H1 (cell line): ENCODE measurements around the gene ACTN4. TPM values are rescaled to one million over a fixed set of nuclear protein-coding genes. Genes with fewer than 3 reads are reported as not detected.
A peak's percentile ranks its signal among the peaks of the same experiment; 100 is the strongest.

Experiments used
- CTCF ChIA-PET: fragments of 300-600 bp; sonication (Branson Sonifier 250); formaldehyde crosslinking; loops from one replicate; lab custom pipeline; 2021; ENCODE audit not compliant: partially characterized antibody; lab: Charles Lee
- POLR2A ChIA-PET: fragments of 300-600 bp; sonication (Branson Sonifier 250); formaldehyde crosslinking; loops from one replicate; lab custom pipeline; 2021; ENCODE audit warnings: inconsistent platforms; ENCODE audit not compliant: partially characterized antibody; lab: Charles Lee
- DNase-seq, 2 experiments: peaks; one replicate each; pipeline versions ENCODE4 v3.0.0 to v3.0.0-alpha.2; 2010 to 2022; ENCODE audit warnings: low spot score in 2 of 2, low read depth in 1 of 2, mixed read lengths in 1 of 2
- FAIRE-seq: peaks from 2 replicates; lab custom pipeline; 2011; peaks lifted over from hg19 to GRCh38; lab: Jason Lieb, UNC
- H2AFZ ChIP-seq: 2 replicates; pipeline ENCODE4 v1.8.1; 2012; ENCODE audit warnings: low read length, inconsistent platforms
- H2AK5ac ChIP-seq: 2 replicates; pipeline ENCODE4 v1.6.1; 2013; ENCODE audit warnings: low read depth, low read length
- H2BK120ac ChIP-seq: replicated peaks from 2 replicates; pipeline ENCODE3; 2013; ENCODE audit warnings: low read depth, low read length, inconsistent platforms
- H2BK12ac ChIP-seq: 2 replicates; pipeline ENCODE4 v1.6.1; 2013; ENCODE audit warnings: low read depth, low read length
- H2BK15ac ChIP-seq: 2 replicates; pipeline ENCODE4 v1.6.1; 2013; ENCODE audit warnings: low read length
- H2BK20ac ChIP-seq: 2 replicates; pipeline ENCODE4 v1.6.1; 2013; ENCODE audit warnings: low read length
- H2BK5ac ChIP-seq: 2 replicates; pipeline ENCODE4 v1.6.1; 2013; ENCODE audit warnings: low read depth, low read length
- H3K14ac ChIP-seq: 2 replicates; pipeline ENCODE4 v1.6.1; 2013; ENCODE audit warnings: inconsistent platforms; ENCODE audit not compliant: insufficient read length
- H3K18ac ChIP-seq: 2 replicates; pipeline ENCODE4 v1.6.1; 2013; ENCODE audit warnings: low read length; ENCODE audit errors: extremely low read depth
- H3K23ac ChIP-seq: 2 replicates; pipeline ENCODE4 v1.6.1; 2013; ENCODE audit warnings: inconsistent platforms; ENCODE audit not compliant: insufficient read length
- H3K23me2 ChIP-seq: 2 replicates; pipeline ENCODE4 v1.6.1; 2013; ENCODE audit warnings: low read depth, low read length
- H3K27ac ChIP-seq: 2 replicates; pipeline ENCODE4 v1.6.1; 2011; ENCODE audit warnings: low read depth, low read length, inconsistent platforms
- H3K27me3 ChIP-seq, 4 experiments: replicated peaks in 1 of 4; 1 replicate in 1 of 4; 2 replicates in 3 of 4; pipeline versions ENCODE4 v1.6.1 to v1.8.1; 2011 to 2013; ENCODE audit warnings: low read length in 3 of 4, mild to moderate bottlenecking in 3 of 4, inconsistent platforms in 2 of 4, mixed read lengths in 2 of 4, moderate library complexity in 1 of 4; ENCODE audit not compliant: control insufficient read depth in 3 of 4, insufficient read depth in 3 of 4; ENCODE audit errors: extremely low read depth in 1 of 4
- H3K36me3 ChIP-seq, 4 experiments: 2 replicates each; pipeline versions ENCODE4 v1.6.1 to v1.8.1; 2011 to 2013; ENCODE audit warnings: mild to moderate bottlenecking in 4 of 4, low read length in 3 of 4, moderate library complexity in 2 of 4, control low read depth in 1 of 4, inconsistent platforms in 1 of 4; ENCODE audit not compliant: insufficient read depth in 4 of 4, control insufficient read depth in 2 of 4
- H3K4ac ChIP-seq: replicated peaks from 2 replicates; pipeline ENCODE3; 2013; ENCODE audit warnings: low read length, low read depth, mixed read lengths, inconsistent platforms; ENCODE audit not compliant: insufficient read length
- H3K4me1 ChIP-seq, 4 experiments: replicated peaks in 1 of 4; 1 replicate in 1 of 4; 2 replicates in 3 of 4; pipeline versions ENCODE4 v1.6.1 to v1.8.1; 2011 to 2013; ENCODE audit warnings: low read length in 3 of 4, inconsistent platforms in 2 of 4, mixed read lengths in 1 of 4; ENCODE audit not compliant: insufficient read depth in 4 of 4, control insufficient read depth in 3 of 4
- H3K4me2 ChIP-seq, 2 experiments: 2 replicates each; pipeline versions ENCODE4 v1.6.1 to v1.8.1; 2011 to 2013; ENCODE audit warnings: low read depth in 2 of 2, low read length in 2 of 2, control low read depth in 1 of 2, inconsistent platforms in 1 of 2, mild to moderate bottlenecking in 1 of 2; ENCODE audit not compliant: insufficient read depth in 1 of 2
- H3K4me3 ChIP-seq, 4 experiments: fragments of 200-600, 300-600 bp in 1 of 4; sonication (generic), shearing (Covaris generic), sonication (Bioruptor Twin) in 1 of 4; 2 replicates each; pipeline versions ENCODE4 v1.5.1 to v1.8.1; 2011 to 2016; ENCODE audit warnings: low read length in 4 of 4, low read depth in 3 of 4, control low read depth in 2 of 4, inconsistent platforms in 2 of 4, mild to moderate bottlenecking in 2 of 4, mixed read lengths in 1 of 4, moderate library complexity in 1 of 4; ENCODE audit not compliant: insufficient read depth in 2 of 4; ENCODE audit errors: extremely low read depth in 1 of 4
- H3K56ac ChIP-seq: replicated peaks from 2 replicates; pipeline ENCODE3; 2013; ENCODE audit warnings: low read depth, mild to moderate bottlenecking, mixed read lengths, low read length, inconsistent platforms; ENCODE audit not compliant: insufficient read length
- H3K79me1 ChIP-seq: 2 replicates; pipeline ENCODE4 v1.6.1; 2013; ENCODE audit warnings: low read depth, low read length, control low read depth
- H3K79me2 ChIP-seq, 2 experiments: 2 replicates each; pipeline versions ENCODE4 v1.6.1 to v1.8.1; 2012 to 2013; ENCODE audit warnings: low read length in 2 of 2, mild to moderate bottlenecking in 2 of 2, inconsistent platforms in 1 of 2; ENCODE audit not compliant: insufficient read depth in 2 of 2, control insufficient read depth in 1 of 2
- H3K9ac ChIP-seq, 4 experiments: replicated peaks in 1 of 4; 1 replicate in 1 of 4; 2 replicates in 3 of 4; pipeline versions ENCODE4 v1.6.1 to v1.8.1; 2011 to 2013; ENCODE audit warnings: low read depth in 3 of 4, low read length in 3 of 4, control low read depth in 2 of 4, mild to moderate bottlenecking in 2 of 4, moderate library complexity in 2 of 4, inconsistent platforms in 1 of 4; ENCODE audit errors: extremely low read depth in 1 of 4
- H3K9me3 ChIP-seq, 2 experiments: 2 replicates each; pipeline versions ENCODE4 v1.6.1 to v1.8.1; 2012 to 2013; ENCODE audit warnings: mild to moderate bottlenecking in 2 of 2, moderate library complexity in 2 of 2, control low read depth in 1 of 2, inconsistent platforms in 1 of 2, low read depth in 1 of 2, low read length in 1 of 2, mixed read lengths in 1 of 2; ENCODE audit not compliant: insufficient read depth in 2 of 2
- H4K20me1 ChIP-seq, 2 experiments: replicated peaks in 1 of 2; 2 replicates each; pipeline versions ENCODE3 to v1.8.1; 2011 to 2013; ENCODE audit warnings: inconsistent platforms in 2 of 2, low read length in 2 of 2, mild to moderate bottlenecking in 1 of 2; ENCODE audit not compliant: insufficient read depth in 2 of 2, control insufficient read depth in 1 of 2
- H4K5ac ChIP-seq: 2 replicates; pipeline ENCODE4 v1.6.1; 2013; ENCODE audit warnings: low read length, low read depth, mixed read lengths, inconsistent platforms; ENCODE audit not compliant: insufficient read length
- H4K8ac ChIP-seq: 2 replicates; pipeline ENCODE4 v1.8.0; 2013; ENCODE audit warnings: mild to moderate bottlenecking, moderate library complexity, low read length, inconsistent platforms; ENCODE audit not compliant: insufficient read depth; ENCODE audit errors: extremely low read depth
- H4K91ac ChIP-seq: replicated peaks from 2 replicates; pipeline ENCODE3; 2013; ENCODE audit warnings: low read length, mixed read lengths, inconsistent platforms; ENCODE audit not compliant: insufficient read length
- BRCA1 ChIP-seq: IDR thresholded peaks from 2 replicates; pipeline ENCODE4 v1.6.1; 2012; ENCODE audit warnings: low read depth, low read length, improper control_type of control experiment
- CBX5 ChIP-seq: fragments of 300-800, 300-1000 bp; sonication (generic); IDR thresholded peaks from 2 replicates; pipeline ENCODE4 v1.7.1; 2016; ENCODE audit warnings: antibody characterized with exemption, low read length, low read depth
- GABPA ChIP-seq: IDR thresholded peaks from 2 replicates; pipeline ENCODE4 v1.6.1; 2011; ENCODE audit warnings: mild to moderate bottlenecking, low read length, moderate library complexity, borderline replicate concordance; ENCODE audit not compliant: insufficient read depth
- GTF2F1 ChIP-seq: IDR thresholded peaks from 2 replicates; pipeline ENCODE4 v1.6.1; 2012; ENCODE audit warnings: low read depth, low read length, improper control_type of control experiment, borderline replicate concordance
- KDM5A ChIP-seq: fragments of 200-600 bp; IDR thresholded peaks from 2 replicates; pipeline ENCODE4 v1.7.1; 2012; ENCODE audit warnings: mild to moderate bottlenecking, low read length, inconsistent platforms, mixed read lengths
- NANOG ChIP-seq: IDR thresholded peaks from 2 replicates; pipeline ENCODE4 v1.6.1; 2011; ENCODE audit warnings: low read length, low read depth, mild to moderate bottlenecking, inconsistent platforms; ENCODE audit not compliant: insufficient read depth, poor library complexity, severe bottlenecking
- RXRA ChIP-seq: IDR thresholded peaks from 2 replicates; pipeline ENCODE4 v1.6.1; 2011; ENCODE audit warnings: low read depth, mild to moderate bottlenecking, low read length, moderate library complexity; ENCODE audit not compliant: insufficient read depth
- SIN3A ChIP-seq, 2 experiments: IDR thresholded peaks in 1 of 2; conservative IDR thresholded peaks in 1 of 2; 2 replicates each; pipeline ENCODE4 v1.6.1; 2011 to 2012; ENCODE audit warnings: low read length in 2 of 2, improper control_type of control experiment in 1 of 2, low read depth in 1 of 2, mild to moderate bottlenecking in 1 of 2
- SP1 ChIP-seq: IDR thresholded peaks from 2 replicates; pipeline ENCODE4 v1.6.1; 2011; ENCODE audit warnings: low read depth, low read length
- SP4 ChIP-seq: IDR thresholded peaks from 2 replicates; pipeline ENCODE4 v1.6.1; 2012; ENCODE audit warnings: low read length, inconsistent platforms
- TCF12 ChIP-seq: IDR thresholded peaks from 2 replicates; pipeline ENCODE4 v1.6.1; 2011; ENCODE audit warnings: low read depth, mild to moderate bottlenecking, low read length
- USF2 ChIP-seq: IDR thresholded peaks from 2 replicates; pipeline ENCODE4 v1.6.1; 2011; ENCODE audit warnings: low read length, improper control_type of control experiment
- YY1 ChIP-seq: IDR thresholded peaks from 2 replicates; pipeline ENCODE4 v1.6.1; 2011; ENCODE audit warnings: low read depth, mild to moderate bottlenecking, low read length
- WGBS, 2 experiments: shearing (Covaris generic) in 1 of 2; methylation state at CpG; one replicate each; pipeline versions ENCODE4 v1.1.6 to v1.1.7; 2013 to 2015; ENCODE audit warnings: low lambda C conversion rate in 2 of 2, mixed read lengths in 2 of 2, inconsistent platforms in 1 of 2, low coverage in 1 of 2, missing lambda C conversion rate in 1 of 2; ENCODE audit not compliant: insufficient replicate concordance in 2 of 2, insufficient coverage in 1 of 2, insufficient read length in 1 of 2; ENCODE audit errors: extremely low coverage in 1 of 2, missing lambda C conversion rate in 1 of 2; 5-methylcytosine and 5-hydroxymethylcytosine counted together
- polyA plus RNA-seq, 7 experiments: library from polyadenylated mRNA; depleted of rRNA in 3 of 7; stranded (reverse) in 5 of 7; unstranded in 2 of 7; fragments of >200 nt in 5 of 7; fragments of 200-250 nt in 2 of 7; gene quantifications; 1 replicate in 5 of 7; 2 replicates in 1 of 7; 4 replicates in 1 of 7; pipeline versions ENCODE4 v1.2.1 to v1.2.3, GENCODE V29; 2011 to 2013; ENCODE audit warnings: missing spikeins in 2 of 7, mixed read lengths in 2 of 7
- total RNA-seq: library from RNA; stranded (reverse); fragmentation: NEBNext Ultra II Directional; extraction: Animal tissue kit (Norgen Biotek cat#: 25700); gene quantifications from 2 replicates; pipeline ENCODE4 v1.2.1, GENCODE V29; 2021

ACTN4 gene
- total and polyA plus RNA-seq, 2 of the 8 experiments (the other 6 are each of a cell fraction or from before 2014, with no cell fraction given), result 211 to 520 TPM

GRCh38 chr19:38660724-38661123 lies 13.3 kb downstream of the ACTN4 start:
- Histone ChIP-seq H3K23ac (no peak overlapping the region), H3K23me2 (no peaks in the 10 kb centered on the region), H4K91ac (no peak overlapping the region), H2BK12ac (no peak overlapping the region), H3K4me1 (peaks cover 36 to 52% (median 43%) of the 10 kb centered on the region in 4 experiments), H3K27me3 (no peaks in the 10 kb centered on the region), H4K8ac (no peak overlapping the region), H3K27ac (no peak overlapping the region), H3K56ac (no peak overlapping the region), H4K5ac (no peak overlapping the region), H2BK15ac (no peak overlapping the region), H3K9me3 (no peaks in the 10 kb centered on the region), H2BK120ac (no peak overlapping the region), H3K14ac (no peak overlapping the region), H2AK5ac (0 out of 2 replicates have a peak overlapping the region, but pooled peaks have one; percentile 29), H2BK20ac (no peak overlapping the region), H3K4me3 (no peak overlapping the region), H3K9ac (no peak overlapping the region), H3K4ac (no peak overlapping the region), H2BK5ac (no peak overlapping the region), H3K79me1 (peaks cover 30% of the 10 kb centered on the region), H3K4me2 (no peak overlapping the region), H2AFZ (no peak overlapping the region), H4K20me1 (peaks cover 11 to 47% of the 10 kb centered on the region in 2 experiments), H3K79me2 (peaks cover 23 to 94% of the 10 kb centered on the region in 2 experiments), H3K18ac (no peak overlapping the region), H3K36me3 (peaks cover 0 to 3% (median 0%) of the 10 kb centered on the region in 4 experiments; a peak in 2 of 8 replicates)
- ChIA-PET CTCF (interaction anchor here (0.6 to 1.3 kb wide), 6 partner anchors 11 to 152 kb away, joined by 3 to 6 read pairs (median 4); no protein-coding TSS in a partner anchor), POLR2A (interaction anchor here (1.2 to 21.5 kb wide), 6 partner anchors 11 to 64 kb away, joined by 3 to 495 read pairs (median 14); partner anchors contain the start of gene ACTN4)
- no peak for DNase-seq
- 87% methylated on average over 9 of the region's 9 CpGs; no CpG with 5 or more reads in 1 of the 2 experiments for WGBS, 2 experiments
- no peak for FAIRE-seq
- TF ChIP-seq SP1, result no peak
- TF ChIP-seq CBX5, result no peak
- TF ChIP-seq BRCA1, result no peak
- no peak for TF ChIP-seq SP4
- TF ChIP-seq SIN3A (conservative IDR thresholded peaks at IDR 0.05 in 1 of 2, IDR thresholded peaks at IDR 0.05 in 1 of 2; ENCODE audit: low read depth in 1 of 2, low read length in 2 of 2), result no peak
- no peak for TF ChIP-seq USF2
- no peak for TF ChIP-seq YY1
- TF ChIP-seq RXRA, result no peak
- TF ChIP-seq GTF2F1, result no peak
- TF ChIP-seq TCF12, result no peak
- no peak for TF ChIP-seq GABPA
- no peak for TF ChIP-seq KDM5A
- no peak for TF ChIP-seq NANOG
